Neuron (in vitro differentiated cells): ENCODE data around the gene TTLL11.

ENCODE experiments used
- H2AFZ ChIP-seq: one replicate; pipeline ENCODE4 v1.6.1; 2013; ENCODE audit warnings: low read depth, mild to moderate bottlenecking, inconsistent platforms, low read length, moderate library complexity
- H3K27me3 ChIP-seq: one replicate; pipeline ENCODE4 v1.6.1; 2013; ENCODE audit warnings: low read length; ENCODE audit not compliant: insufficient read depth
- H3K36me3 ChIP-seq: one replicate; pipeline ENCODE4 v1.6.1; 2013; ENCODE audit warnings: low read length; ENCODE audit not compliant: insufficient read depth
- H3K4me1 ChIP-seq: one replicate; pipeline ENCODE4 v1.6.1; 2013; ENCODE audit warnings: low read length; ENCODE audit not compliant: insufficient read depth
- H3K4me3 ChIP-seq: 2 replicates; pipeline ENCODE4 v1.5.1; 2013; ENCODE audit warnings: mild to moderate bottlenecking, low read length, moderate library complexity
- H3K9me3 ChIP-seq: one replicate; pipeline ENCODE4 v1.6.1; 2013; ENCODE audit warnings: low read length

TTLL11 gene

GRCh38 chr9:122129969-122130368 is 36.9 kb upstream of the TTLL11 start:
- Histone ChIP-seq H3K4me3 (no peak overlapping the region), H3K4me1 (peaks cover 25% of the 10 kb centered on the region), H2AFZ (no peak overlapping the region), H3K9me3 (no peaks in the 10 kb centered on the region), H3K36me3 (no peaks in the 10 kb centered on the region), H3K27me3 (peaks cover 55% of the 10 kb centered on the region)

- Histone ChIP-seq H3K27me3 (peaks cover 59% of the 10 kb centered on the region), H2AFZ (no peak overlapping the region), H3K9me3 (no peaks in the 10 kb centered on the region), H3K4me1 (peaks cover 18% of the 10 kb centered on the region), H3K36me3 (no peaks in the 10 kb centered on the region), H3K4me3 (no peak overlapping the region)
These were observed 35.8 kb upstream of the TTLL11 start for GRCh38 chr9:122128969-122129343.

- Histone ChIP-seq H2AFZ (no peak overlapping the region), H3K4me1 (peaks cover 18% of the 10 kb centered on the region)
These were observed 35.2 kb upstream of the TTLL11 start for GRCh38 chr9:122128007-122128968.

GRCh38 chr9:122127396-122127798 is 34.3 kb upstream of the TTLL11 start:
- Histone ChIP-seq H3K27me3 (peaks cover 56% of the 10 kb centered on the region), H3K9me3 (no peaks in the 10 kb centered on the region), H3K4me1 (peaks cover 18% of the 10 kb centered on the region), H3K36me3 (no peaks in the 10 kb centered on the region), H3K4me3 (no peak overlapping the region), H2AFZ (no peak overlapping the region)

More at GRCh38 chr9:122128007-122128968, 35.2 kb upstream of the TTLL11 start:
- Histone ChIP-seq H3K36me3 (no peaks in the 10 kb centered on the region), H3K4me3 (no peak overlapping the region), H3K9me3 (no peaks in the 10 kb centered on the region), H3K27me3 (peaks cover 59% of the 10 kb centered on the region)

- no peak overlapping the region for H3K4me3 ChIP-seq
- peaks cover 49% of the 10 kb centered on the region for H3K27me3 ChIP-seq
- H3K4me1 ChIP-seq, result peaks cover 13% of the 10 kb centered on the region
- no peaks in the 10 kb centered on the region for H3K36me3 ChIP-seq
- no peak overlapping the region for H2AFZ ChIP-seq
- no peaks in the 10 kb centered on the region for H3K9me3 ChIP-seq
These were observed 33.5 kb upstream of the TTLL11 start for GRCh38 chr9:122126331-122127261.

GRCh38 chr9:122125509-122126330 is 32.6 kb upstream of the TTLL11 start:
- Histone ChIP-seq H3K36me3 (no peaks in the 10 kb centered on the region), H3K9me3 (no peaks in the 10 kb centered on the region), H2AFZ (no peak overlapping the region), H3K4me3 (no peak overlapping the region), H3K27me3 (peaks cover 45% of the 10 kb centered on the region), H3K4me1 (peaks cover 8% of the 10 kb centered on the region)

GRCh38 chr9:122125158-122125508 is 32.0 kb upstream of the TTLL11 start:
- Histone ChIP-seq H3K4me1 (peaks cover 8% of the 10 kb centered on the region), H3K27me3 (peaks cover 45% of the 10 kb centered on the region), H3K36me3 (no peaks in the 10 kb centered on the region), H3K9me3 (no peaks in the 10 kb centered on the region), H2AFZ (no peak overlapping the region), H3K4me3 (no peak overlapping the region)

- H3K27me3 ChIP-seq, result peaks cover 40% of the 10 kb centered on the region
- no peaks in the 10 kb centered on the region for H3K9me3 ChIP-seq
- no peak overlapping the region for H2AFZ ChIP-seq
- H3K4me1 ChIP-seq, result peaks cover 8% of the 10 kb centered on the region
- no peaks in the 10 kb centered on the region for H3K36me3 ChIP-seq
- no peak overlapping the region for H3K4me3 ChIP-seq
These were observed 31.4 kb upstream of the TTLL11 start for GRCh38 chr9:122124528-122124927.

- Histone ChIP-seq H3K4me3 (no peak overlapping the region), H3K27me3 (peaks cover 36% of the 10 kb centered on the region), H3K4me1 (peaks cover 8% of the 10 kb centered on the region), H2AFZ (no peak overlapping the region), H3K36me3 (no peaks in the 10 kb centered on the region), H3K9me3 (no peaks in the 10 kb centered on the region)
These were observed 30.9 kb upstream of the TTLL11 start for GRCh38 chr9:122124048-122124447.

- Histone ChIP-seq H3K36me3 (no peaks in the 10 kb centered on the region), H3K4me3 (no peak overlapping the region), H2AFZ (no peak overlapping the region), H3K27me3 (peaks cover 32% of the 10 kb centered on the region), H3K4me1 (peaks cover 8% of the 10 kb centered on the region), H3K9me3 (no peaks in the 10 kb centered on the region)
These were observed 30.0 kb upstream of the TTLL11 start for GRCh38 chr9:122122903-122123632.

GRCh38 chr9:122122468-122122867 is 29.4 kb upstream of the TTLL11 start:
- Histone ChIP-seq H3K4me3 (no peak overlapping the region), H2AFZ (no peak overlapping the region), H3K36me3 (no peaks in the 10 kb centered on the region), H3K4me1 (peaks cover 8% of the 10 kb centered on the region), H3K9me3 (no peaks in the 10 kb centered on the region), H3K27me3 (peaks cover 26% of the 10 kb centered on the region)

GRCh38 chr9:122121931-122122330 is 28.8 kb upstream of the TTLL11 start:
- Histone ChIP-seq H3K27me3 (peaks cover 21% of the 10 kb centered on the region), H3K4me3 (no peak overlapping the region), H3K36me3 (no peaks in the 10 kb centered on the region), H3K9me3 (no peaks in the 10 kb centered on the region), H3K4me1 (peaks cover 8% of the 10 kb centered on the region), H2AFZ (no peak overlapping the region)
